Neural progenitor cell (in vitro differentiated cells): ENCODE measurements around the gene E2F1. TPM values are rescaled to one million over a fixed set of nuclear protein-coding genes. Genes with fewer than 3 reads are reported as not detected.

ENCODE experiments used
- DNase-seq: peaks from one replicate; pipeline ENCODE4 v3.0.0-alpha.2; 2016; ENCODE audit warnings: low spot score
- H2AFZ ChIP-seq: fragments of 200-600 bp; sonication (generic); replicated peaks from 2 replicates; pipeline ENCODE4 v1.6.1; 2016; ENCODE audit warnings: antibody characterized with exemption
- H3F3A ChIP-seq: fragments of 200-600 bp; sonication (generic); 2 replicates; pipeline ENCODE4 v1.6.1; 2016; ENCODE audit warnings: antibody characterized with exemption, low read depth
- H3K27ac ChIP-seq: fragments of 200-600 bp; sonication (generic); 2 replicates; pipeline ENCODE4 v1.5.1; 2016; ENCODE audit warnings: mild to moderate bottlenecking
- H3K27me3 ChIP-seq: fragments of 200-600 bp; sonication (generic); 2 replicates; pipeline ENCODE4 v1.6.1; 2016; ENCODE audit warnings: mild to moderate bottlenecking, moderate library complexity
- H3K36me3 ChIP-seq: fragments of 200-600 bp; sonication (generic); 2 replicates; pipeline ENCODE4 v1.5.1; 2016
- H3K4me1 ChIP-seq: fragments of 200-600 bp; sonication (generic); 2 replicates; pipeline ENCODE4 v1.6.1; 2016; ENCODE audit warnings: mixed run types
- H3K4me2 ChIP-seq: fragments of 200-600 bp; sonication (generic); 2 replicates; pipeline ENCODE4 v1.6.1; 2016
- H3K4me3 ChIP-seq: fragments of 200-600 bp; sonication (generic); 2 replicates; pipeline ENCODE4 v1.5.1; 2016
- H3K79me2 ChIP-seq: fragments of 200-600 bp; sonication (generic); 2 replicates; pipeline ENCODE4 v1.6.1; 2016; ENCODE audit warnings: low read depth
- H3K9ac ChIP-seq: fragments of 200-600 bp; sonication (generic); 2 replicates; pipeline ENCODE4 v1.6.1; 2016
- H3K9me3 ChIP-seq: fragments of 200-600 bp; sonication (generic); 2 replicates; pipeline ENCODE4 v1.5.1; 2016; ENCODE audit warnings: low read depth
- H4K20me1 ChIP-seq: fragments of 200-600 bp; sonication (generic); 2 replicates; pipeline ENCODE4 v1.6.1; 2016; ENCODE audit warnings: low read depth
- H3K27ac Mint-ChIP-seq: 3 replicates; pipeline ENCODE4 v1.8.0; 2021; ENCODE audit warnings: mixed read lengths
- H3K27me3 Mint-ChIP-seq: 2 replicates; pipeline ENCODE4 v1.8.0; 2022; ENCODE audit warnings: low read depth, mild to moderate bottlenecking, inconsistent platforms, moderate library complexity, mixed read lengths; ENCODE audit not compliant: insufficient read depth
- H3K36me3 Mint-ChIP-seq: 3 replicates; pipeline ENCODE4 v1.8.0; 2021; ENCODE audit warnings: mixed read lengths
- H3K4me1 Mint-ChIP-seq: 3 replicates; pipeline ENCODE4 v1.8.0; 2021; ENCODE audit warnings: mixed read lengths
- H3K4me3 Mint-ChIP-seq: 3 replicates; pipeline ENCODE4 v1.8.0; 2021; ENCODE audit warnings: mild to moderate bottlenecking, moderate library complexity, mixed read lengths
- H3K9me3 Mint-ChIP-seq: 3 replicates; pipeline ENCODE4 v1.8.0; 2020; ENCODE audit warnings: mixed read lengths
- EZH2 ChIP-seq: fragments of 200-600 bp; sonication (generic); IDR thresholded peaks from 2 replicates; pipeline ENCODE4 v1.6.1; 2017; ENCODE audit warnings: antibody characterized with exemption, mild to moderate bottlenecking, moderate library complexity
- EZH2phosphoT487 ChIP-seq: fragments of 200-600 bp; sonication (generic); IDR thresholded peaks from 2 replicates; pipeline ENCODE4 v1.6.1; 2017; ENCODE audit warnings: antibody characterized with exemption
- total RNA-seq: library from RNA; depleted of rRNA; stranded (reverse); fragments of >200 nt; gene quantifications from 2 replicates; pipeline ENCODE4 v1.2.3, GENCODE V29; 2015; ENCODE audit warnings: low replicate concordance
- TF ChIP-seq, protein P1 (sequence below): fragments of 200-600 bp; sonication (generic); IDR thresholded peaks from 2 replicates; pipeline ENCODE4 v1.5.1; 2017; ENCODE audit warnings: antibody characterized with exemption, mild to moderate bottlenecking

Gene E2F1
- total RNA-seq, 1 donor from 2014 or later: 9.7 TPM

DNA sequence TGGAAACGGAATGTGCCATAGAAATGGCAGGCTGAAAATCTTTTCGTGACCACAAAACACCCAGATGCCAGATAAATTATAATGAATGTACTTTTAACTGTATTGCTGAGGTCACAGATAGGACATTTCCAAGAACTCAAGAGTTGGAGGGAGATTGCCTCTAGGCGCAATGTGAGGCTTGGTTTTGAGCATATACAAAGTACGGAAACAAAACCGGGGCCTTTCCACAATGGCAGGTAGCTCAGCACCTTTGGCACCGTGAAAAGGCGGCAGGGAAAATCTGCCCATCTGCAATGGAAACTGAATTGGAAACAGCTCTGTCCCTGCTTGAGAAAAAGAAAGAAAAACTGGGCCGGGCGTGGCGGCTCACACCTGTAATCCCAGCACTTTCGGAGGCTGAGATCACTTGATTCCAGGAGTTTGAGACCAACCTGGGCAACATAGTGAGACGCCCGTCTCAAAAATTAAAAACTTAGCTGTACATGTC, 34.6 kb downstream of the E2F1 start:
- H3K4me1 Mint-ChIP-seq: peaks cover 5% of the 10 kb centered on the region

DNA sequence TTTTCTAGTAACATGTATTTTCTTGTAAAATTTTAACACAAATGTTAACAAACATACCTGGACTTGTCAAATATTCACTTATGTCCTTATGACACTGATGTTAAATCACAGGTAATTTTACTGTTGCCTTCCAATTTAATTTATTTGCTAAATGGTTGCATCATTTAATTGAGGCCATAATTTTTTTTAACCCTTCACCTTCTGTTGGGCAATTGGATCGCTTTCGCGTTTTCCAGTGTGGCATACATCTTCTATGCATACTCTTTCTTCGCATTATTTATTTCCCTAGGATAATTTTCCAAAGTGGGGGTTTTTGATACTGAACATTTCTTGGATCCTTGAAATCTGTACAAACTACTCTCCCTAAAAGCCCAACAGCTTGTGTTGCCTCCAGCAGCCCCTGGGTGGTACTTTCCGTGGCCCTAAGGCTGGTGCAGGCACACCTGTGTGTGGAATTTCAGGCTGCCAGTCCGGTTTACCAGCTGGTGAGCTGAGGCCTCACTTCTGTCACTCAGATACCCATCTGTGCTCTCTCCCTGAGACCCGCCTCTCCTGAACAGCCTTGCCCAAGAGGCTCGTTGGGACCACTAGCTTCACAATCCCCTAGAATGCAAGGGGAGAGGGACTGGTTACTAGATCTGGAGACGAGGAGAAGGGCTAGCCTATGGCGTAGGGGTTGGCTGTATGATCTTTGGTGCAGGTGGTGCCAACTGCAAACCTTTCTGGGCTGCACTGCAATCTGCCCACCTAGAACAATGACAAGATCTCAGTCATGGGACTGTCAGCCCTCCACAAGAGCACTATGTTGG, 35.2 kb downstream of the E2F1 start:
- peaks cover 5% of the 10 kb centered on the region for H3K4me1 Mint-ChIP-seq
- TF ChIP-seq EZH2 (no peak), EZH2phosphoT487 (no peak)
- TF ChIP-seq, protein P1, sequence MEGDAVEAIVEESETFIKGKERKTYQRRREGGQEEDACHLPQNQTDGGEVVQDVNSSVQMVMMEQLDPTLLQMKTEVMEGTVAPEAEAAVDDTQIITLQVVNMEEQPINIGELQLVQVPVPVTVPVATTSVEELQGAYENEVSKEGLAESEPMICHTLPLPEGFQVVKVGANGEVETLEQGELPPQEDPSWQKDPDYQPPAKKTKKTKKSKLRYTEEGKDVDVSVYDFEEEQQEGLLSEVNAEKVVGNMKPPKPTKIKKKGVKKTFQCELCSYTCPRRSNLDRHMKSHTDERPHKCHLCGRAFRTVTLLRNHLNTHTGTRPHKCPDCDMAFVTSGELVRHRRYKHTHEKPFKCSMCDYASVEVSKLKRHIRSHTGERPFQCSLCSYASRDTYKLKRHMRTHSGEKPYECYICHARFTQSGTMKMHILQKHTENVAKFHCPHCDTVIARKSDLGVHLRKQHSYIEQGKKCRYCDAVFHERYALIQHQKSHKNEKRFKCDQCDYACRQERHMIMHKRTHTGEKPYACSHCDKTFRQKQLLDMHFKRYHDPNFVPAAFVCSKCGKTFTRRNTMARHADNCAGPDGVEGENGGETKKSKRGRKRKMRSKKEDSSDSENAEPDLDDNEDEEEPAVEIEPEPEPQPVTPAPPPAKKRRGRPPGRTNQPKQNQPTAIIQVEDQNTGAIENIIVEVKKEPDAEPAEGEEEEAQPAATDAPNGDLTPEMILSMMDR: no peak
- no peaks in the 10 kb centered on the region for H3K27me3 Mint-ChIP-seq
- H3K36me3 Mint-ChIP-seq: peaks cover 2% of the 10 kb centered on the region
- Histone ChIP-seq H3K79me2 (no peaks in the 10 kb centered on the region), H3F3A (no peaks in the 10 kb centered on the region), H3K9ac (no peak overlapping the region), H3K27me3 (no peaks in the 10 kb centered on the region), H3K4me3 (no peak overlapping the region), H3K36me3 (no peaks in the 10 kb centered on the region), H3K4me2 (no peak overlapping the region), H2AFZ (no peak overlapping the region), H4K20me1 (peaks cover 7% of the 10 kb centered on the region), H3K4me1 (no peaks in the 10 kb centered on the region), H3K9me3 (no peaks in the 10 kb centered on the region), H3K27ac (no peak overlapping the region)
- no peak for DNase-seq
- no peak overlapping the region for H3K4me3 Mint-ChIP-seq
- no peak overlapping the region for H3K27ac Mint-ChIP-seq
- no peaks in the 10 kb centered on the region for H3K9me3 Mint-ChIP-seq

More for the DNA sequence above, 34.6 kb downstream of the E2F1 start:
- TF ChIP-seq EZH2 (no peak), EZH2phosphoT487 (no peak)
- TF ChIP-seq, protein P1: no peak
- peaks cover 2% of the 10 kb centered on the region for H3K27me3 Mint-ChIP-seq
- no peaks in the 10 kb centered on the region for H3K36me3 Mint-ChIP-seq
- Histone ChIP-seq H4K20me1 (peaks cover 7% of the 10 kb centered on the region), H3K9ac (no peak overlapping the region), H3K36me3 (no peaks in the 10 kb centered on the region), H3K27me3 (no peaks in the 10 kb centered on the region), H3K4me3 (no peak overlapping the region), H3K4me2 (no peak overlapping the region), H3K9me3 (no peaks in the 10 kb centered on the region), H3K4me1 (no peaks in the 10 kb centered on the region), H3K79me2 (no peaks in the 10 kb centered on the region), H3K27ac (no peak overlapping the region), H2AFZ (no peak overlapping the region), H3F3A (no peaks in the 10 kb centered on the region)
- no peak overlapping the region for H3K27ac Mint-ChIP-seq
- H3K9me3 Mint-ChIP-seq: no peaks in the 10 kb centered on the region
- H3K4me3 Mint-ChIP-seq: no peak overlapping the region
- DNase-seq: no peak

DNA sequence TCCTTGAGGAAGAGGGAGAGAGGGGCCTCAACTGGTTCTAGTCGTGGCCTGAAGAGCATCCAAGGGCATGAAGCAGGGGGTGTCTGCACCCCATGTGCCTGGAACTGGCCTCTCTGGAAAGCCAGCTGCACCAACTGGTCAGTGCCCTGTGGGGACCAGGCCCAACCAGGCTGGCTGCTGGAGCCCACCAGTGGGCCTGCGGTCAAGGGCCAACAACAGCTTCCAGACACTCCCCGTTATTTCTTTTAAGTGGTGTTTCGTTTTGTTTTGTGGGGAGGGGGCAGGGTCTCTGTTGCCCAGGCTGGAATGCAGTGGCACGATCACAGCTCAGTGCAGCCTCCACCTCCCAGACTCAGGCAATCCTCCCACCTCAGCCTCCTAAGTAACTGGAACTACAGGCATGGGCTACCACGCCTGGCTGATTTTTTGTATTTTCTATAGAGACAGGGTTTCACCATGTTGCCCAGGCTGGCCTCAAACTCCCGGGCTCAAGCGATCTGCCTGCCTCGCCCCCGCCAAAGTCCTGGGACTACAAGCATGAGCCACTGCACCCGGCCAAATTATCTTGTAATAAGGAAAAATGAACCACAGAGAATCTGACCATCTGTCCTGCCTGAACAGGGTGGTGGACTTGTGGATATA, 36.0 kb downstream of the E2F1 start:
- Histone ChIP-seq H3K4me3 (no peak overlapping the region), H4K20me1 (peaks cover 7% of the 10 kb centered on the region), H3K4me2 (no peak overlapping the region), H3K79me2 (no peaks in the 10 kb centered on the region), H3F3A (no peaks in the 10 kb centered on the region), H2AFZ (no peak overlapping the region), H3K9me3 (no peaks in the 10 kb centered on the region), H3K27me3 (no peaks in the 10 kb centered on the region), H3K27ac (no peak overlapping the region), H3K9ac (no peak overlapping the region), H3K4me1 (no peaks in the 10 kb centered on the region), H3K36me3 (no peaks in the 10 kb centered on the region)
- no peak overlapping the region for H3K27ac Mint-ChIP-seq
- TF ChIP-seq EZH2phosphoT487 (no peak), EZH2 (no peak)
- TF ChIP-seq, protein P1: no peak
- peaks cover 7% of the 10 kb centered on the region for H3K36me3 Mint-ChIP-seq
- DNase-seq: no peak
- H3K9me3 Mint-ChIP-seq: no peaks in the 10 kb centered on the region
- H3K27me3 Mint-ChIP-seq: no peaks in the 10 kb centered on the region
- peaks cover 5% of the 10 kb centered on the region for H3K4me1 Mint-ChIP-seq
- no peak overlapping the region for H3K4me3 Mint-ChIP-seq
